BJ (cell line): ENCODE measurements around the gene PRTFDC1. TPM values are rescaled to one million over a fixed set of nuclear protein-coding genes. Genes with fewer than 3 reads are reported as not detected.

ENCODE experiments used
- CTCF ChIA-PET: fragments of 350-600 bp; formaldehyde crosslinking; extraction: SDS; loops from one replicate; lab custom pipeline; 2021; ENCODE audit warnings: antibody characterized with exemption, inconsistent platforms; lab: Yijun Ruan, JAX
- POLR2A ChIA-PET: fragments of 300-600 bp; sonication (Branson Sonifier 250); formaldehyde crosslinking; extraction: SDS; loops from one replicate; lab custom pipeline; 2021; ENCODE audit warnings: antibody characterized with exemption; lab: Charles Lee
- DNase-seq: peaks from one replicate; pipeline ENCODE4 v3.0.0-alpha.2; 2011; ENCODE audit warnings: low read depth
- H3K27me3 ChIP-seq: 2 replicates; pipeline ENCODE4 v1.6.0; 2011; ENCODE audit warnings: low read length; ENCODE audit not compliant: control insufficient read depth, insufficient read depth
- H3K36me3 ChIP-seq: 2 replicates; pipeline ENCODE4 v1.5.1; 2011; ENCODE audit warnings: low read length; ENCODE audit not compliant: control insufficient read depth, insufficient read depth
- H3K4me3 ChIP-seq: 2 replicates; pipeline ENCODE4 v1.5.1; 2011; ENCODE audit warnings: low read depth, mild to moderate bottlenecking, control low read depth, low read length
- CTCF ChIP-seq: IDR thresholded peaks from 2 replicates; pipeline ENCODE4 v1.5.1; 2011; ENCODE audit warnings: low read depth, mild to moderate bottlenecking, control low read depth, inconsistent platforms, low read length, moderate library complexity; ENCODE audit not compliant: insufficient read depth
- polyA plus RNA-seq: library from polyadenylated mRNA; depleted of rRNA; stranded (reverse); fragments of >200 nt; gene quantifications from 2 replicates; pipeline ENCODE4 v1.2.3, GENCODE V29; 2011

Gene PRTFDC1
- polyA plus RNA-seq, 1 experiment = 8.1 TPM

GRCh38 chr10:24901686-24902399 lies 50.6 kb downstream of the PRTFDC1 start:
- CTCF ChIA-PET = interaction anchor here (0.6 to 1.2 kb wide), 4 partner anchors 13 to 175 kb away, joined by 3 read pairs; no protein-coding TSS in a partner anchor

DNA sequence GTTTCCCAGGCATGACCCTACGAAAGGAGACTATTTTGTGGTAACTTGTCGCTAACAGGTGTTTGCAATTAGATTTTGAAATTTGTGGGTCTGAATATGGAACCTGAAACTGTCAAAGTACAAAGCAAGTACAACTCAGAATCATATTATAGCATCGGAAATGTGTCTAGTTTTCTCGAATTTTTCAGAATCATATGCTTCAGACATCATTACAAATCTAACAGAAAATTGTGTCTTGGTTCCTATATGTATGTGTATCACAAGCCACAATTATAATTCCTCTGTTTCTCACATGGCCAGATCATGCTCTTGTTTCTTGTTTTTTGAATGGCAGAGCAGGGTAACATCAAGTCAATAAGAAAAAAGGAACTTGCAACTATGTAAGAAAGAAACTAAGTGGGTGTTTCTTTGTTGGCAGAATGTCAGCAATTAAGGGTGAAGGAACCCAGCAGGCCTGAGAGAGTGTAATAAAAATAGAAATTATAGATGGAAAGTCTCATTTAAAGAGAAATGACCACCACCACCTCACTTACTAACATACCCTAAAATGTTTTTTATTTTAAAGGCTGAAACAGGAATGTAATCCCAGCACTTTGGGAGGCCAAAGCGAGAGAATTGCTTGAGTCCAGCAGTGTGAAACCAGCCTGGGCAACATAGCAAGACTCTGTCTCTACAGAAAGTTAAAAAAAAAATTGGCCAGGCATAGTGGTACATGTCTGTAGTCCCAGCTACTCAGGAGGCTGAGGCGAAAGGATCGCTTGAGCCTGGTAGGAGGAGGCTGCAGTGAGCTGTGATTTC lies 51.3 kb downstream of the PRTFDC1 start:
- no peak for DNase-seq
- H3K27me3 ChIP-seq = no peaks in the 10 kb centered on the region
- H3K36me3 ChIP-seq = no peaks in the 10 kb centered on the region
- CTCF ChIA-PET = interaction anchor here (0.7 to 1.2 kb wide), 3 partner anchors 12 to 215 kb away, joined by 3 read pairs; no protein-coding TSS in a partner anchor
- TF ChIP-seq CTCF = no peak
- POLR2A ChIA-PET = interaction anchor here (0.6 kb wide), 1 partner anchor 202 kb away, joined by 3 read pairs; no protein-coding TSS in a partner anchor
- H3K4me3 ChIP-seq = no peak overlapping the region

More at GRCh38 chr10:24901686-24902399, 50.6 kb downstream of the PRTFDC1 start:
- POLR2A ChIA-PET = interaction anchor here (0.6 kb wide), 2 partner anchors 203 to 1453 kb away, joined by 3 to 8 read pairs; no protein-coding TSS in a partner anchor
- peak; percentile 77 for DNase-seq
- no peak for TF ChIP-seq CTCF
- Histone ChIP-seq H3K27me3 (no peaks in the 10 kb centered on the region), H3K36me3 (no peaks in the 10 kb centered on the region), H3K4me3 (no peak overlapping the region)

DNA sequence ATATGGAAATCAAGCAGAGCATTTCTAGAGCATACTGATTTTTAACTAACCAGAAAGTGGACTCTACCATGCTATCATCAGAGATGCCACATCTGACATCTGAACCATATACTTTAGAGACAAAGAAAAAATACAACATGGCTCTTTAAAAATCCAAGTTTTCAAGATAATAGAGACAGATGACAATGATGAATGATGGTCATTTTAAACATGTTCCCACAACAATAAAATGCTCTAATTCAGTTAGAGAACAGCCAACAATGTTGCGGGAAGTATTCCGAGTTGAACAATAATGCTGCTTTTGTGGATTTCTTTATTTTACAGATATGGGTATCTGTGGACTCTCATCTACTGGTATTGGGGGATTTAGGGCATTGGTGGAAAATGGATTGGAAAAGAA lies 52.8 kb downstream of the PRTFDC1 start:
- ChIA-PET POLR2A (no interaction called here), CTCF (interaction anchor here (1.2 kb wide), 1 partner anchor 10 kb away, joined by 3 read pairs; no protein-coding TSS in a partner anchor)
- no peak for TF ChIP-seq CTCF
- no peaks in the 10 kb centered on the region for H3K27me3 ChIP-seq
- no peak for DNase-seq
- no peak overlapping the region for H3K4me3 ChIP-seq
- H3K36me3 ChIP-seq = no peaks in the 10 kb centered on the region

GRCh38 chr10:24898501-24898900 lies 53.9 kb downstream of the PRTFDC1 start:
- POLR2A ChIA-PET = no interaction called here
- CTCF ChIA-PET = no interaction called here

More at GRCh38 chr10:24898501-24898900, 53.9 kb downstream of the PRTFDC1 start:
- H3K4me3 ChIP-seq = no peak overlapping the region
- no peaks in the 10 kb centered on the region for H3K36me3 ChIP-seq
- no peaks in the 10 kb centered on the region for H3K27me3 ChIP-seq
- no peak for TF ChIP-seq CTCF
- no peak for DNase-seq
